Measurements from ENCODE around the gene PLXNA4. TPM values are rescaled to one million over a fixed set of nuclear protein-coding genes. Genes with fewer than 3 reads are reported as not detected.

The PLXNA4 gene
- polyA plus RNA-seq, 1 donor (not counting 4 experiments of a cell fraction or from before 2014, with no cell fraction given), result 0.01 TPM

- peaks cover 19% of the 10 kb centered on the region for H3K27me3 ChIP-seq (ENCODE audit: control insufficient read depth, extremely low read depth, insufficient read depth, low read length)
- TF ChIP-seq EZH2 (IDR thresholded peaks at IDR 0.05; ENCODE audit: low read length) (no peak), CTCF (optimal IDR thresholded peaks at IDR 0.05 in 1 of 3, IDR thresholded peaks at IDR 0.05 in 1 of 3, conservative IDR thresholded peaks at IDR 0.05 in 1 of 3; ENCODE audit: extremely low read depth in 1 of 3, insufficient read depth in 2 of 3, low read length in 3 of 3) (no peak)
- no peaks in the 10 kb centered on the region for H3K9me1 ChIP-seq (ENCODE audit: control insufficient read depth, extremely low read depth, insufficient read depth, low read length)
- no peaks in the 10 kb centered on the region for H3K79me2 ChIP-seq (ENCODE audit: control insufficient read depth, insufficient read depth, low read length)
- no peak overlapping the region for H3K9ac ChIP-seq (ENCODE audit: control insufficient read depth, extremely low read depth, insufficient read depth, low read length)
- no peaks in the 10 kb centered on the region for H3K9me3 ChIP-seq (ENCODE audit: control insufficient read depth, low read depth, low read length)
- H2AFZ ChIP-seq (ENCODE audit: control insufficient read depth, low read length), result no peak overlapping the region
- FAIRE-seq, result no peak
- no peaks in the 10 kb centered on the region for H3K4me1 ChIP-seq (ENCODE audit: control insufficient read depth, extremely low read depth, insufficient read depth, low read length)
- H3K4me3 ChIP-seq (ENCODE audit: control insufficient read depth in 2 of 3, extremely low read depth in 1 of 3, insufficient read depth in 2 of 3, low read depth in 1 of 3, low read length in 3 of 3), result no peak overlapping the region
- H3K27ac ChIP-seq (ENCODE audit: control insufficient read depth, insufficient read depth, low read length), result no peak overlapping the region
- DNase-seq (ENCODE audit: low read depth, low spot score), result no peak
- dilution Hi-C loops (cut with MboI; ENCODE audit: extremely low pct_ligation_motif_present, low sequenced_read_pairs), result no loop called here
- no peaks in the 10 kb centered on the region for H4K20me1 ChIP-seq (ENCODE audit: control insufficient read depth, extremely low read depth, insufficient read depth, low read length)
- no peaks in the 10 kb centered on the region for H3K36me3 ChIP-seq (ENCODE audit: control insufficient read depth in 2 of 2, extremely low read depth in 1 of 2, insufficient read depth in 2 of 2, low read length in 2 of 2)
- no peak overlapping the region for H3K4me2 ChIP-seq (ENCODE audit: control insufficient read depth, extremely low read depth, insufficient read depth, low read depth, low read length)
Measured at GRCh38 chr7:132458729-132459128, 117.5 kb downstream of the PLXNA4 start.

GRCh38 chr7:132457658-132458057 is 118.6 kb downstream of the PLXNA4 start:
- Histone ChIP-seq H3K9ac (ENCODE audit: control insufficient read depth, extremely low read depth, insufficient read depth, low read length) (no peak overlapping the region), H3K4me2 (ENCODE audit: control insufficient read depth, extremely low read depth, insufficient read depth, low read depth, low read length) (no peak overlapping the region), H3K9me1 (ENCODE audit: control insufficient read depth, extremely low read depth, insufficient read depth, low read length) (no peaks in the 10 kb centered on the region), H3K27ac (ENCODE audit: control insufficient read depth, insufficient read depth, low read length) (no peak overlapping the region), H3K27me3 (ENCODE audit: control insufficient read depth, extremely low read depth, insufficient read depth, low read length) (peaks cover 15% of the 10 kb centered on the region), H3K9me3 (ENCODE audit: control insufficient read depth, low read depth, low read length) (no peaks in the 10 kb centered on the region), H3K4me1 (ENCODE audit: control insufficient read depth, extremely low read depth, insufficient read depth, low read length) (no peaks in the 10 kb centered on the region), H3K36me3 (ENCODE audit: control insufficient read depth in 2 of 2, extremely low read depth in 1 of 2, insufficient read depth in 2 of 2, low read length in 2 of 2) (no peaks in the 10 kb centered on the region), H3K4me3 (ENCODE audit: control insufficient read depth in 2 of 3, extremely low read depth in 1 of 3, insufficient read depth in 2 of 3, low read depth in 1 of 3, low read length in 3 of 3) (no peak overlapping the region), H3K79me2 (ENCODE audit: control insufficient read depth, insufficient read depth, low read length) (no peaks in the 10 kb centered on the region), H4K20me1 (ENCODE audit: control insufficient read depth, extremely low read depth, insufficient read depth, low read length) (no peaks in the 10 kb centered on the region), H2AFZ (ENCODE audit: control insufficient read depth, low read length) (no peak overlapping the region)
- TF ChIP-seq CTCF (optimal IDR thresholded peaks at IDR 0.05 in 1 of 3, IDR thresholded peaks at IDR 0.05 in 1 of 3, conservative IDR thresholded peaks at IDR 0.05 in 1 of 3; ENCODE audit: extremely low read depth in 1 of 3, insufficient read depth in 2 of 3, low read length in 3 of 3), result no peak
- no peak for TF ChIP-seq EZH2 (IDR thresholded peaks at IDR 0.05; ENCODE audit: low read length)
- dilution Hi-C loops (cut with MboI; ENCODE audit: extremely low pct_ligation_motif_present, low sequenced_read_pairs), result no loop called here
- FAIRE-seq (no peak), DNase-seq (ENCODE audit: low read depth, low spot score) (no peak)

All from keratinocyte (primary cell).